Right hindlimb (tissue), 1 donor: ENCODE data around the gene FBXL7.

ENCODE experiments used
- DNase-seq: peaks from one replicate; pipeline ENCODE4 v3.0.0-alpha.2; 2018

Gene FBXL7

DNA sequence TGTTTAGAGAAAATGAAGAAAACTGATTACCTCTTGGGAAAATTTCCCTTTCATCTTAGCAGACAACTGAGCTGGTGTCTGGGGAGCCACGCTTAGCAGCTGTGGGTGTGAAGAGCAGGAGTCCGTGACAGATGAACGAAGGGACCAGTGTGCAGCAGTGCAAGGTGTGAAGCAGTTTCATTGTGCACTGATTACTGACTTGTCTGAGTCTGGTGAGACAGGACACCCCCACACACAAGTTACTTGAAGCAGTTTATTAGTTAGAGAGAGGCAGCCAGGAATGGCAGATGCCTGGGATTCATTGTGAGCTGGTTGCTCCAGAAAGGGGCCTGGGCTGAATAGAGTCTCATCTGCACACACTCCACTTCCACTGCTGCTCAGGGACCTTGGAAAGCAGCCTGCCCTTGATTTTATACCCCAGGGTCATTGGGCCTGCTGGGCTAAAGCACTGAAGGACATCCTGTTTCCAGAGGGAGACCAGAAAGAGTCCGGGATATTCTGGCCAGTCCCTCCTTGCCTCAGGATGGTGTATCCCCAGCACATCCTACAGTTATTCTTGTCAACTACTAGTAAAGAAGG, 47.4 kb downstream of the FBXL7 start:
- no peak for DNase-seq

- DNase-seq = no peak
These were observed 50.0 kb downstream of the FBXL7 start for GRCh38 chr5:15549961-15550360.

DNA sequence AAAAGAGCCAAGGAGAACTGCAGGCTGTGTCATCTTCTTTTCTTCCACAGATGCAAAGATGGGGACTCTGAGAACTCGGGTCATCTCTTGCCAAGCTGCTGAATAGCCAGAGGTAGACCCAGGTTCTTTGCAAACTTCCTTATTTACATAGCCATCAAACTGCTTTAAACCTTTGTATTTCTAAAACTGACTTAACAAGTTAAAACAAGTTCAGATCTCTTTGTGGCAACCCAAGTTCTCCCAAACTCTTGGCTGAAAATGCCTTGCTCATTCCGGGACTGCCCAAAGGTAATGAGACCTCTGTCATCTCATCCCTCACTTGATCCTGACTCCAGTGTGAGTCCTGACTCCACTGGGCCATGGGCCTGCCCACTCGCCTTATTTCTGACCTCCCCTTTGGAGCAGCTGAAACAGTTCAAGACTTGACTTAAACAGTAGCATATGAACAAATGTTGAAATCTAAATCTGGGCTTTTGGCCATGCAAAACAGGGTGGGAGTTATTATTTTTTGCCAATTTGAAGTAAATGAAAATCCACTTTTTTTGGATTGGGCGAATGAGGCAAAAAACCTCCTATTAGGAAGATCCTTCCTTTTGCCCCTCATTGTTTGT, 50.6 kb downstream of the FBXL7 start:
- DNase-seq = peak; percentile 59

DNA sequence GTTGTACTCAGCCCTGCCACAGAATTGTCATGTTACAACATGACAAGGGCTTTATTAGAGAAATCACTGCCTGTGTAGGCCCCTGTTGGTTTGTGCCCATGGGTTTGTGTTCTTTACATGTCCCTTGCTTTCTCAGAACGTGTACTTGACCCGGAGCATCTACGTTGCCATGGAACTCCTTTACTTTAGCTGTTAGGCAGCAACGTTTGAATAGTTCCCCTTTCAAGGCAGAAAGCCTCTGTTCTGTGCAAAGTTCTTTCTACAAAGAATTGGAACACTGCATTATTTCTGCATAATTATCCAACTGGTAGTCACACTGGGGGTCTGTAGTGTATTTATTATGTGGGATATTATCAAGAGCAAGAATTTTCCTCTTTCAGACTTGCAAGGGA, 51.1 kb downstream of the FBXL7 start:
- DNase-seq = no peak

GRCh38 chr5:15554542-15554941, 54.6 kb downstream of the FBXL7 start:
- DNase-seq = no peak

GRCh38 chr5:15555176-15555575, 55.2 kb downstream of the FBXL7 start:
- peak; percentile 49 for DNase-seq

DNA sequence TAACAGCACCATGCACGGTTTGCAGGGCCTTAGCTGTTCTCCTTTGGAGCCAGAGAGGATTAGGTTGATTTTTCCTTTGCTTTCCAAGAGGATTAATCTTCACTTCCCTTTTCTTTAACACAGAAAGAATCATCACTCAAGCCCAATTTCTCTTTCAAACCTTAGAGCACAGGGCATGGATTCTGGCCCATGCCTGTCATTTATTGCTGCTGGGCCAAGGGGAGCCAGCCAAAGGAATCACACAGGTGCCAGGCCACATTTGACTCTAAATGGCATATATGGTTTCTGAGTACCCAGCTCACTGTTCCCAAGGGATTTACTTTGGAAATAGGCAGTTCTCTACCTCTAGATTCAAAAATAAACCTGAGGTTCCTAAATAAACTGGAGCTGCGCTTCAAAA, 58.3 kb downstream of the FBXL7 start:
- DNase-seq = peak; percentile 38

GRCh38 chr5:15558681-15559080, 58.7 kb downstream of the FBXL7 start:
- no peak for DNase-seq

GRCh38 chr5:15560421-15560820, 60.4 kb downstream of the FBXL7 start:
- DNase-seq = no peak

GRCh38 chr5:15564523-15564922, 64.5 kb downstream of the FBXL7 start:
- no peak for DNase-seq

GRCh38 chr5:15564957-15565356, 65.0 kb downstream of the FBXL7 start:
- DNase-seq = no peak

- no peak for DNase-seq
These were observed 66.3 kb downstream of the FBXL7 start for GRCh38 chr5:15566306-15566705.

GRCh38 chr5:15566789-15567188, 66.8 kb downstream of the FBXL7 start:
- no peak for DNase-seq

DNA sequence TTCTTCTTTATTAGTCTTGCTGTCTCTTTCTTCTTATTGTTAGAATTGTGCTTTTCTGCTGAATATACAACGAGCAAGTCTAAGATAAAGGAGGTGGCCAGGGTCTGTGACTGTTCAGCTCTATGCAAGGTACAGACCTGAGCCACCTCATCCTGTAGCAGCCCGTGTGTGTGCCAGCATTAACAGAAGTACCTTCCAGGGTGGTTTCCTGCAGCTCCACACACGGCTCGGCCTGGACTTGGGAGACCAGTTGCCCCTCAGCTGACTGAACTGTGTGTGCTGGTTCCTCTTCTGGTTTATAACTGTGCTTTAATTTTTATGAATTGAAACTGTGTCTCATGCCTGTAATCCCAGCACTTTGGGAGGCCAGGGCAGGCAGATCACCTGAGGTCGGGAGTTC, 70.5 kb downstream of the FBXL7 start:
- no peak for DNase-seq

DNA sequence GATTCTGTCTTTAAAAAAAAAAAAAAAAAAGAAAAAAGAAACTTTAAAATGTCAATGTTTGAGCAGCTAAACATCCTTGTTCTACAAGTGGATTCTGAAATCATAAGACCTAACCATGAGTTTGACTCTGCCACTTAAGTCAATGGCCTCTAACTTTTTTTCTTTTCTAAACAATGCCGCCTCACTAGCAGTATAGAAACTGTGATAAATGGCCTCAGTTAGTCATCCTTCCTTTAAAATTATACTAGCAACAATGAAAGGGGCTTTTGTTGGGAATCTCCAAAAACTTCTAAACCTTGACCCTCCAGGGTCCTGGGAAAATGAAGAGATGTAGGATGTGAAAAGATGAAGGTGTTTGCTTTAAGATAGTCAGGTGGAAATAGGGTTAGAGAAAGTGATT, 71.1 kb downstream of the FBXL7 start:
- DNase-seq = no peak

- no peak for DNase-seq
These were observed 71.6 kb downstream of the FBXL7 start for GRCh38 chr5:15571618-15572017.

DNA sequence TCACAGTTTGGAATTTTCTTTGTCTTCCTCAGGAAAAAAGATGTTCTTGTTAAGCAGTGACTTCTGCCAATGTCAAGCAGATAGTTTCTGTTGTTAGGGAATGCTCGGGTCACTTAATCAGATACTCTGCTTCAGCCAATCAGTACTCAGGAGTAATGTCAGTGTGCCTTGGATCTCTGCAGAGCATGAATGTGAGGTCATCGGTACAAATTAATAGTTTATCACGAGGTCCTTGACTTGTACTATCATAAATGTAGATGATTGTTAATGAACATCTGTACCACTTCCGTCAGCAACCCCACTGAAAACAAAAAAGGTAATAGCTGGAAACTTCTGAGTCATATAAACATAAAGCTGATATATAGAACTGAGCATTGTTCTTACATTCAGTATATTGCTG, 73.6 kb downstream of the FBXL7 start:
- no peak for DNase-seq

DNA sequence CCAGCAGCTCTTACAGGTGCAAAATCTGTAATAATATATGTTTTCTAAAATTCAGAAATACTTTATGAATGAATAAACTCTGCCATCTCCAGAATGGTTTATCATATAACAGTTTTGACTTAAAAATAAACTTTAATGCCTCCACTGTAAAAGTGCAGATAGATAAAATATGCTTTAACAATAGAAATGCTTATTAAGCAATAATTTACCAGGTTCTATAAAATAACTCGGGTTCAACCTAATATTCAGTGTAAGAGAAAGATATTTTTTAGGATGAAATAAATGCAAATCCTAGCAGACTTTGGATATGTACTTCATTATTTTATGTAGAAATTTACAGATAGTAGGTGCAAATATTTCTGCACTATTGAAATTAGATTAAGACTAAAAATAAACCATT, 74.1 kb downstream of the FBXL7 start:
- no peak for DNase-seq

DNA sequence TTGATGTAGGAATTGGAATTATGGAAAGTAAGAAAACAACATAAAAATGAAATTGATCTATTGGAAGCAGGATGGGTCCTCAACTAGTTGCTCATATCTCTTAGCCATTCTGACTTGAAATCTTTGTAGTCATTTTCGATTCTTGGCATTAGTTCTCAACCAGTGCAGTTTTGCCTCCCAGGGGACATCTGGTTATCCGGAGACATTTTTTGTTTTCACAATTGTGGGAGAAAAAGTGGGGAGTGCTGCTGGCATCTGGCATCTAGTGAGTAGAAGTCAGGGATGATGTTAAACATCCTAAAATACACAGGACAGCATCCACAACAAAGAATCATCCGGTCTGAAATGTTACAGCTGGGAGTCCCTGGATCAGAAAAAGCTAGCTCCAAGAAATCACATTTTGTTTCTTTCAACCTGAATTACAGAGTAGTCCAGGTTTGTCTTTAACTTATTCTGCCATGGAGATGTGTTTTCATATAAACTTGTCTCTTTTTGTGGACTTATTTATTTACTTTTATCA, 74.9 kb downstream of the FBXL7 start:
- no peak for DNase-seq

DNA sequence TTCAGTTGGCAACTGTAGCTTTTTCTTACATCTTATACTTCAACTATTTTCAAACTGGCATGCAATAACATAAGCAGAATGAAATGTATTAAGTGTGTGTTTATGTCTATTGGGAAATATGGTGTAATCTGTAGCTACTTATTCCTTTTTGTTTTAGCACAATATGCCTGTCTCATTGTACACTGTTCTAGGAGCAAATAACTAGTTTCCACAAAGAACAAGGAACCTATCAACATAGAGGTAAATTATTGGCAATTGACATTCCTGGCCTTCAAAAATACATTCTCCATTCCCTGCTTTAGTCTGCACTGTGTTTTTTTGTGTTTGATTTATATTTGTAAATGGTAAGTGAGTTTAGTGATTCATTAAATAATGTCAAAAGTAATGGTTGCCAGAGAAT, 75.7 kb downstream of the FBXL7 start:
- DNase-seq = no peak

DNA sequence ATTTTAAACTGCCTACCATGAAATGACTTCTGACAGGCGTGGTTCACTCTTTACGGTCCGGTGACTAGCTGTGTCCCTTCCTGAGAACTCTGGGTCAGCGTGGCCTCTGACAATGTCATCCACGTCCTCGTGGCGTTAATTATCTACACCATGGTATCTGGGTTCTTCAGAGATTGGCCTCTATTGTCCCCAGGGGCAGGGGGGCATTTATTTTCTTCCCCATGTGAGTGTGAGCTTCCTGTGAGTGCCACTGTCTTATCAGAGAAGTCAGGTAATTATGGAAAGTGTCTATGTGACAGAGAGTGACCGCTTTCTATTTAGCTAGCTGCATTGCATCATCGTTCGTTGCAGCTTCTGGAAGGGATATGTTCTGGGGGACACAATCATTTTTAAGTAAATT, 77.2 kb downstream of the FBXL7 start:
- no peak for DNase-seq

DNA sequence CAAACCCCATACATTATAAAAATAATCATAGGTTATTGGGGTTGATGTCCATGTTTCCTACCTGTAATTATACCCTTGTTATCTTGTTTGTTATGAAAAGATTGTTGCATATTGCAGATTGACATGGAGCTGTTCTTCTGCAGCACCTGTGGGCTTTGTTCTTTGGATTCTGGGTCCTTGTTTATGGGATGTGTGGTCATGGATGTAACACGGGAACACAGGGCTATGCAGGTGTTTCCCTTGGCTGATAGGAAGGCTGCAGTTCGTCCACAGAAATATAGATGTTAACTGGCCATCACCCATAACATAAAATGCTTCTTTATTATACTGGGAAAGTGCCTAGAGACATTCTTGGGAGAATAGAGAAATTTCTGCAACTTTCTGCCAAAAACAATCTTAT, 77.9 kb downstream of the FBXL7 start:
- DNase-seq = no peak

DNA sequence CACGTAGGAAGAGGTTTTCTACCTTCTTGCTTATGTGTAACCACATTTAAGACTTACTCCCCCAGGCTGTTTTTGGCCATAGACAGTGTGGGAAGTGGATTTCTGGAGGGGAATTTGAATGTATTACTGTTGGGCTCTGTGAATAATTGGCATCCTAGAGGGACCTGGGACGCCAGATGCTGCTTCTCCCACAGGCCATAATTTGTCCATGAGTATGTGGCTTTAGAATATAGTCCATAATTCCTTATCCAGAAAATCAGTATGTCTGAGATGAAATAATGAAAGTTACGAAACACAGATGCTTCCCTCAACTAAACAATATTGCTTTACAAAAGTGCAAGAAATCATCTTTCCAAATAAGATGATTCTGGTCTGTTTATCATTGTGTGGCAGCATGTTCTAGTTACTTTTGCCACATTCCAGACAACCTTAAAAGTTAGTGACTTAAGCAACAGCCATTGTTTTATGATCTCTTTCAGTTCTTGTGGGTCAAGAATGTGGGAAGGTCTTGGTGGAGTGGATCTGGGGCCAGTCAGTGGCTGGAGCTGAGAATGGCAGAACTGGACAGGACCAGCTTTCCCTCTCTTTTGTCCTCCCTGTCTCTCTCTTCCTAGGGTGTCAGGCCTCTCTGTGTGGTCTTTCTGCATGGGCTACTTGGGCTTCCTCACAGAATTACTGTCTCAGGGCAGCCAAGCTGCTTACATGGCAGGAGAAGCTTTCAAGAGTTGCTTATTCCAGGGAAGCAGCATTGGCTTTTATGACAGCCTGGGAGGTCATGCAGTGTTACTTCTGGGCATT, 79.4 kb downstream of the FBXL7 start:
- no peak for DNase-seq

GRCh38 chr5:15584528-15584927, 84.5 kb downstream of the FBXL7 start:
- DNase-seq = no peak
